ENCODE data around the gene SLC25A39.
"Not testable (repeated sequence)": the region's sequence is repeated elsewhere in the genome, so short reads cannot be mapped to it uniquely, and the experiment has no call there.

The SLC25A39 gene

GRCh38 chr17:44333371-44333770 is 8.7 kb upstream of the SLC25A39 start:
- no peak for DNase-seq

DNA sequence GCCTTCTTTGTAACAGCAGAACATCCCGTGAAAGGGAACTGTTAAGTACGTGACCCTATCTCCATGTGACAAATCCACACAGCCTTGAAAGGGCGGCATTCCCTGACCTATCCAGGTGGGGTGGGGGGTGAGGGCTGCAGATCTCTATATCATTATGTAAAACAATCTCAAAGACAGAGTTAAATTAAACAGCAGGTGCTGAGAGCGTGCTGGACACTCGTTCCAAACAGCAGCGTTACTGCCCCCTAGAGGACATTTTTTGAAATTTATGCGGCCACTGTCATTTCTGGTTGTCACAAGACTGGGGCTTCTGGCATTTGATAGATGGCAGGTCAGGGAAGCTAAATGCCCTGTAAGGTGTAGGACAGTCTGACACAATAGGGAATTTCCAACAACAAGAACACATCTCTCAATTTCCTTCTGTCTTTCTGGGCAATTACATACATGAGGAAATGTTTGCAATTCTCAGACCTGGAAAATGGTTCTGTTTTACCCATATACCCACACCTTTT is 6.7 kb upstream of the SLC25A39 start:
- DNase-seq = peak in 3 of 4 experiments; percentile 34 to 45 (median 36)

GRCh38 chr17:44330263-44330662 is 5.6 kb upstream of the SLC25A39 start:
- not testable (repeated sequence) for DNase-seq

DNA sequence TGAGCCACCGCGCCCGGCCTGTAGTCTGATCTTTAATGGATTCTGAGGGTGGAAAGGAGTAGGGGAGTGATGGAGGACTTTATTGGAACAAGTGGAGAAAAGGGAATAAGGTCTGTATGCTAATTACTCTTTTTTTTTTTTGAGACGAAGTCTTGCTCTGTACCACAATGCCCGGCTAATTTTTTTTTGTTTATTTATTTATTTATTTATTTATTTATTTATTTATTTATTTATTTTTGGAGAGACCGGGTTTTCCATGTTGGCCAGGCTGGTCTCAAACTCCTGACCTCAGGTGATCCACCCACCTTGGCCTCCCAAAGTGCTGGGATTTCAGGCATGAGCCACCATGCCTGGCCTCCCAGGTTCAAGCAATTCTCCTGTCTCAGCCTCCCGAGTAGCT is 4.9 kb upstream of the SLC25A39 start:
- DNase-seq = not testable (repeated sequence)

GRCh38 chr17:44327715-44328449 is 3.3 kb upstream of the SLC25A39 start:
- no peak for DNase-seq

DNA sequence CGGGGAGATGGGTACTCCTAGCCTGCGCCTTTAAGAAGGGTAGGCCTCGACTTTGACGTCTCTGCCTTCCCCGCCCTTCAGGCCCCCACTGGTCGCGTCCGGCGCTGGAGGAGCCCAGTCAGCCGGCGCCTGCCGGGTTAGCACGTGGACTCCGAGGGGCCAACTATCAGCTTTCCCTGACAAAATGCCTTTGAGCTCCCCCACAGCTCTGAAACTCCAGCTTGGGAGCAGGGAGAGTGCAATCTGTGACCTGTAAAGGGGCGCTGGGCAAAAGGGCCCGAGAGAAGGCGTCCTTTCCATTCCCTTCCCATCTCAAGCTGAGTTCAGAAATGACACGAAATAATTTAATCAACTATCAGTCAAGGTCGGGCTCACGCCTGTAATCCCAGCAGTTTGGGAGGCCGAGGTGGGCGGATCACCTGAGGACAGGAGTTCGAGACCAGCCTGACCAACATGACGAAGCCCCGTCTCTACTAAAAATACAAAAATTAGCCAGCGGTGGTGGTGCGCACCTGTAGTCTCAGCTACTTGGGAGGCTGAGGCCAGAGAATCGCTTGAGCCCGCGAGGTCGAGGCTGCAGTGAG is 2.3 kb upstream of the SLC25A39 start:
- DNase-seq = peak; percentile 76 to 93 (median 83)

GRCh38 chr17:44324092-44324570 is 492 bp downstream of the SLC25A39 start:
- no peak for DNase-seq

DNA sequence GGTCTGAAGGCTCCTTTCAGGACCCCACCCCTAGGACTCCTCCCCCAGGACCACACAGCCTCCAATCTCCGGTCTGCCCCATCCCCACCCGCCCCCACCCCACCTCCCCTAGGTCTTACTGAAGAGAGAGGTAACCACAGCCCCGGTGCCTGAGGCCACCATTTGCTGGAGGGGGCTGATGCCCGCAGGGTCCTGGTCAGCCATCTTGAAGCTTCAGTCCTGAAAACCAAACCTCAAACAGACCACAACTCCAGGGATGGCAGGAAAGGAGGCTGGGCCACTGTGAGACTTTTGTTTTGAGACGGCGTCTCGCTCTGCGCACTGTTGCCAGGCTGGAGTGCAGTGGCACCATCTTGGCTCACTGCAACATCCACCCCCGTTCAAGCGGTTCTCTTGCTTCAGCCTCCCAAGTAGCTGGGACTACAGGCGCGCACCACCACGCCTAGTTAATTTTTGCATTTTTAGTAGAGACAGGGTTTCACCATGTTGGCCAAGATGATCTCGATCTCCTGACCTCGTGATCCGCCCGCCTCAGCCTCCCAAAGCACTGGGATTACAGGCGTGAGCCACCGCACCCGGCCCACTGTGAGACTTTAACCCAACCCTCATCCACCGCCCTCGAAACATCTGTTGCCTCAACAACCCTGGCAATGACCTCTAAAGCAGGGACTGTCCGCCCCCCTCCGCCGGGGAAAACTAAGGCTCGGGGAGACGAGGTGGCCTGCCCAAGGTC is 1.1 kb downstream of the SLC25A39 start:
- no peak for DNase-seq

- DNase-seq = no peak
Measured at GRCh38 chr17:44322236-44322895, 2.3 kb downstream of the SLC25A39 start.

- no peak for DNase-seq
Measured at GRCh38 chr17:44321246-44322120, 3.1 kb downstream of the SLC25A39 start.

- DNase-seq = no peak
Measured at GRCh38 chr17:44320066-44320465, 4.6 kb downstream of the SLC25A39 start.

DNA sequence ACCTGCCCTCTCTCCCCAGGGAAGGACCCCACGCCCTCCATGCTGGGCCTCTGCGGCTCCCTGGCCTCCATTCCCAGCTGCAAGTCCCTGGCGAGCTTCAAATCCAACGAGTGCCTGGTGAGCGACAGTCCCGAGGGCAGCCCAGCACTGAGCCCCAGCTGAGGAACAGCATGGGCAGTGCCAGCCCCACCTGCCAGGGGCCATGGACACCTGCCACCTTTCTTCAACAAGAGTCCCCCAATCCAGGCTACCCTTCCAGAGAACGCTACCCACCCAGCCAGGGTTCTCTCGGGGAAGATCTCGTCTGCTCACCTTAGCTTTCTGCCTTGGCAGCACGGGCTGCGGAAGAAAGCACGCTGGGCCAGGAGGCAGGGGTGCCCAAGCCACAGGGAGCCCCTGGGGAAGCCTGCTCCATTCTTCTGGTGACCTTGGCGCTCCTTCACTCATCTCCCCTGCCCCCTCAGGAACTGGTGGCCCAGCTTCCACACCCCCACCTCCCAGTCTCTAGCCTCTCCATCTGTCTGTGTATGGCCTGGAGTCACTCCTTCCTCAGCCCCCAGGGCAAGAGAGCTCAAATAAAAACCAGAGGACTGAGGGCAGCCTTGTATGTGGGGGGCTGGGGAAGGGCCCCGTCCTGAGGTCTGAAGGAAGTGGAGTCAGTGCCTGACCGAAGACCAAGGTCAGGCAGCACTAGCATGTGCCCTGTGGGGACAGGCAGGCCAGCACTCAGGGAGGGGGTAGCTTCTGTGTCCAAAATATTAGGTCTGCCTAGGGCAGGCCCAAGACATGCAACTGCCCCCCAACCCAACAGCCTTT is 6.3 kb downstream of the SLC25A39 start:
- no peak for DNase-seq

- DNase-seq = no peak
Measured at GRCh38 chr17:44317545-44317944, 7.1 kb downstream of the SLC25A39 start.

- DNase-seq = no peak
Measured at GRCh38 chr17:44315760-44316731, 8.6 kb downstream of the SLC25A39 start.

DNA sequence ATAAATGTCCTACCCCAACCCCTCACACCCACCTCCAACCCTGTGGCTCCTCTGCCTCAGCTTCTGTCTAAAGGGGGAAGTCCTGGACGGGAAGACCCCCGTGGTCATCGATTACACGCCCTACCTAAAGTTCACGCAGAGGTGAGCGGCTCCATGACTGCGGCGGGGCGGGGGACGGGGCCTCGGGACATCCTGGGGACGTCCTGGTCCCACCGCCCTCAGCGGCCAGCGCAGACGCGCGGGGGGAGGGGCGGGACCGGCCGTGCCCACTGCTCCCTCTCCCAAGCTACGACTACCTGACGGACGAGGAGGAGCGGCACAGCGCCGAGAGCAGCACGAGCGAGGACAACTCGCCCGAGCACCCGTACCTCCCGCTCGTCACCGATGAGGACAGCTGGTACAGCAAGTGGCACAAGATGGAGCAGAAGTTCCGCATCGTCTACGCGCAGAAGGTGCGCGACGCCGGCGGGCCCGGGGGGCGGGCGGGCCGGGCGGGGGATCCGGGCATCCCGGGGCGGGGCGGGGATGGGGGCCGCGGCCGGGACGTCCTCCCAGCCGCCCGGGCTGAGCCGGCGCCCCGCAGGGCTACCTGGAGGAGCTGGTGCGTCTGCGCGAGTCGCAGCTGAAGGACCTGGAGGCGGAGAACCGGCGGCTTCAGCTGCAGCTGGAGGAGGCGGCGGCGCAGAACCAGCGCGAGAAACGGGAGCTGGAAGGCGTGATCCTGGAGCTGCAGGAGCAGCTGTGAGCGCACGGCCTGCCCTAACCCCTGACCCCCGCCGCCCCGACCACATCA is 9.6 kb downstream of the SLC25A39 start:
- DNase-seq = no peak

DNA sequence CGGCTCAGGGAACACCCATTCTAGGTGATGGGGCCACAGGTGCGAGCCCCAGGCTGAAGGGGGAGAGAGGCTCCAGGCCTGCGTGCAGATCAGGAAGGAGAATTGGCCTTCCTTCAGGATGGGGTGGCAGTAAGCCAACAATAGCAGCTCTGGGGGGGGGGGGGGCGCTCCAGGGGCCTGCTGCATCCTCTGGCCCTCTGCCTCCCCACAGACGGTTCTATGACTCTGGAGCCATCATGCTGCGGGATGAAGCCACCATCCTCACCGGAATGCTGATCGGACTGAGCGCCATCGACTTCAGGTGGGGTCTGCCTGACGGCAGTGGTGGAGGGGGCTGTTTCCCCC is 10.1 kb downstream of the SLC25A39 start:
- DNase-seq = no peak

- DNase-seq = no peak
Measured at GRCh38 chr17:44314031-44314430, 10.6 kb downstream of the SLC25A39 start.

DNA sequence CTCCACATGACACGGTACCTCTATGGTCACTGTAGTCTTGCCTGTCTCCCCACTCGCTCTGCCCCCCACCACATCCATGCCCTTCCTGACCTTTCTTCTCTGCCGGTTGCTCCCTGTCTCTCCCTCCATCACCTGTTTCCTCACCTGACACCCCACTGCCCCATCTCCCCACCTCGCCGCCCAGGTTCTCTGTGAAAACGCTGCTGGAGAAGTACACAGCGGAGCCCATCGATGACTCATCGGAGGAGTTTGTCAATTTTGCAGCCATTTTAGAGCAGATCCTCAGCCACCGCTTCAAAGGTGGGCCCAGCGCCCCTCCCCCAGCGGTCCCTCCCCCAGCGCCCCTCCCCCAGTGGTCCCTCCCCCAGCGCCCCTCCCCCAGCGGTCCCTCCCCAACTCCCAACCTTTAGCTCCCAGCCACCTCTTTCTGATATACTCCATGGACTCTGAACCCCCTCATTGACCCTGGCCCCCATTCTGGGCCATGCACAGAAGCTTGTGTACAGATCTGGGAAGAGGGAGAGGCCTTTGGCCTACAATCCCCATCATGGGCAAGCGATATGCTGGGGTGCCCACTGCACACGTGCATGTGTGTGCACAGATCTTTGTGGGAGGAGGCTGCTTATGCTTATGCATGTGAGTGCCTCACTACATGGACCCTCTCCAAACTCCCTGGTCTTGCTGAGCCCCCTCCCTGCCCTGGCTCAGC is 12.1 kb downstream of the SLC25A39 start:
- DNase-seq = no peak

Data from activated CD4-positive, CD25-positive, alpha-beta regulatory T cell (primary cell).